WTC11 (cell line): ENCODE data around the gene PROSER3. TPM values are rescaled to one million over a fixed set of nuclear protein-coding genes. Genes with fewer than 3 reads are reported as not detected.

Experiments
- ATAC-seq: fragments of 200-7000 bp; cut with Tn5 transposase; 2 replicates; pipeline ENCODE4 v1.10.0; 2021; ENCODE audit warnings: mild to moderate bottlenecking, moderate library complexity
- CTCF ChIA-PET: fragments of 300-600 bp; sonication (Branson Sonifier 250); formaldehyde crosslinking; loops from one replicate; lab custom pipeline; 2021; ENCODE audit warnings: antibody characterized with exemption; lab: Charles Lee
- POLR2A ChIA-PET: fragments of 350-600 bp; sonication (Branson Sonifier 250); formaldehyde crosslinking; loops from one replicate; lab custom pipeline; 2021; ENCODE audit warnings: antibody characterized with exemption; lab: Charles Lee
- DNase-seq: peaks from one replicate; pipeline ENCODE4 v3.0.0; 2021; ENCODE audit warnings: low spot score
- H3K27ac Mint-ChIP-seq: 2 replicates; pipeline ENCODE4 v1.8.0; 2021; ENCODE audit warnings: mixed read lengths
- H3K27me3 Mint-ChIP-seq: 2 replicates; pipeline ENCODE4 v1.8.0; 2021; ENCODE audit warnings: low read depth, mild to moderate bottlenecking, moderate library complexity, mixed read lengths
- H3K36me3 Mint-ChIP-seq: 2 replicates; pipeline ENCODE4 v1.8.0; 2021; ENCODE audit warnings: mixed read lengths
- H3K4me1 Mint-ChIP-seq: 2 replicates; pipeline ENCODE4 v1.8.0; 2022; ENCODE audit warnings: mixed read lengths
- H3K4me3 Mint-ChIP-seq: 2 replicates; pipeline ENCODE4 v1.8.0; 2021; ENCODE audit warnings: mild to moderate bottlenecking, moderate library complexity, mixed read lengths
- H3K9me3 Mint-ChIP-seq: 2 replicates; pipeline ENCODE4 v1.8.0; 2021; ENCODE audit warnings: mixed read lengths
- AR ChIP-seq: fragments of 250-450 bp; sonication (Bioruptor Pico); IDR thresholded peaks from 2 replicates; pipeline ENCODE4 v1.9.0; 2021; ENCODE audit warnings: mild to moderate bottlenecking
- ARID4B ChIP-seq: sonication (generic); formaldehyde crosslinking; IDR thresholded peaks from 2 replicates; pipeline ENCODE4 v1.8.0; 2023; ENCODE audit warnings: missing genetic modification reagents, mild to moderate bottlenecking, borderline replicate concordance
- ATF1 ChIP-seq: sonication (generic); formaldehyde crosslinking; IDR thresholded peaks from 2 replicates; pipeline ENCODE4 v1.8.1; 2023; ENCODE audit warnings: mild to moderate bottlenecking, moderate library complexity, missing genetic modification reagents
- E2F5 ChIP-seq: sonication (generic); formaldehyde crosslinking; IDR thresholded peaks from 2 replicates; pipeline ENCODE4 v1.8.1; 2022; ENCODE audit warnings: mild to moderate bottlenecking, moderate library complexity, missing genetic modification reagents
- FOXK1 ChIP-seq: sonication (generic); formaldehyde crosslinking; IDR thresholded peaks from 2 replicates; pipeline ENCODE4 v1.8.0; 2022; ENCODE audit warnings: mild to moderate bottlenecking, moderate library complexity, missing genetic modification reagents
- GTF2I ChIP-seq: fragments of 250-450 bp; sonication (Bioruptor Pico); conservative IDR thresholded peaks from 2 replicates; pipeline ENCODE4 v1.4.0; 2021; ENCODE audit warnings: mild to moderate bottlenecking
- PRDM15 ChIP-seq: sonication (generic); formaldehyde crosslinking; IDR thresholded peaks from 2 replicates; pipeline ENCODE4 v1.8.0; 2022; ENCODE audit warnings: missing genetic modification reagents
- PREB ChIP-seq: sonication (generic); formaldehyde crosslinking; IDR thresholded peaks from 2 replicates; pipeline ENCODE4 v1.8.1; 2022; ENCODE audit warnings: mild to moderate bottlenecking, missing genetic modification reagents, moderate library complexity, borderline replicate concordance
- PRRX2 ChIP-seq: fragments of 250-450 bp; sonication (Bioruptor Pico); IDR thresholded peaks from 2 replicates; pipeline ENCODE4 v1.8.0; 2021; ENCODE audit warnings: mild to moderate bottlenecking
- TCF7 ChIP-seq: sonication (generic); formaldehyde crosslinking; IDR thresholded peaks from 2 replicates; pipeline ENCODE4 v1.8.0; 2022; ENCODE audit warnings: mild to moderate bottlenecking, low read depth, missing genetic modification reagents, moderate library complexity
- TP53 ChIP-seq: sonication (generic); formaldehyde crosslinking; IDR thresholded peaks from 2 replicates; pipeline ENCODE4 v1.8.1; 2023; ENCODE audit warnings: mild to moderate bottlenecking, missing genetic modification reagents
- ZSCAN18 ChIP-seq: fragments of 250-450 bp; sonication (Bioruptor Pico); IDR thresholded peaks from 2 replicates; pipeline ENCODE4 v2.1.2; 2022; ENCODE audit warnings: mild to moderate bottlenecking, moderate library complexity
- total RNA-seq: library from RNA; stranded (reverse); gene quantifications from 3 replicates; pipeline ENCODE4 v1.2.3, GENCODE V29; 2021

Gene PROSER3
- total RNA-seq, 1 experiment from 2014 or later: 32.9 TPM

- Mint-ChIP-seq H3K4me3 (no peak overlapping the region), H3K36me3 (no peaks in the 10 kb centered on the region), H3K27me3 (peaks cover 20% of the 10 kb centered on the region), H3K27ac (no peak overlapping the region), H3K9me3 (no peaks in the 10 kb centered on the region), H3K4me1 (peaks cover 47% of the 10 kb centered on the region)
- no peak for ATAC-seq
- no peak for TF ChIP-seq E2F5 (CRISPR knock-in tag)
- TF ChIP-seq ATF1 (CRISPR knock-in tag): no peak
- no peak for TF ChIP-seq ZSCAN18 (CRISPR knock-in tag)
- TF ChIP-seq TCF7 (CRISPR knock-in tag): no peak
- TF ChIP-seq PRDM15 (CRISPR knock-in tag): no peak
- TF ChIP-seq GTF2I: no peak
- no peak for TF ChIP-seq FOXK1 (CRISPR knock-in tag)
- no peak for TF ChIP-seq PREB
- no peak for TF ChIP-seq ARID4B (CRISPR knock-in tag)
- TF ChIP-seq AR: no peak
- no peak for TF ChIP-seq PRRX2 (CRISPR knock-in tag)
- no peak for TF ChIP-seq TP53 (CRISPR knock-in tag)
- no peak for DNase-seq
- CTCF ChIA-PET: no interaction called here
- POLR2A ChIA-PET: no interaction called here
Measured at GRCh38 chr19:35779033-35779432, 21.1 kb downstream of the PROSER3 start.
